Panc1 (cell line): ENCODE results near the gene DAB2. TPM values are rescaled to one million over a fixed set of nuclear protein-coding genes. Genes with fewer than 3 reads are reported as not detected.

Experiments used
- ATAC-seq: fragments of 200-7000 bp; cut with Tn5 transposase; 2 replicates; pipeline ENCODE4 v1.9.1; 2020; ENCODE audit warnings: mild to moderate bottlenecking, moderate library complexity
- BruUV-seq: library from RNA; stranded (reverse); fragments of 400-500 nt; replicated peaks from 2 replicates; lab custom pipeline; 2021; lab: Mats Ljungman, UMichigan
- CTCF ChIA-PET: fragments of 300-600 bp; sonication (Branson Sonifier 250); formaldehyde crosslinking; loops from one replicate; lab custom pipeline; 2022; ENCODE audit warnings: antibody characterized with exemption; lab: Charles Lee
- POLR2A ChIA-PET: fragments of 300-600 bp; sonication (Branson Sonifier 250); formaldehyde crosslinking; loops from one replicate; lab custom pipeline; 2022; ENCODE audit warnings: antibody characterized with exemption; lab: Charles Lee
- DNase-seq: peaks from one replicate; pipeline ENCODE4 v3.0.0-alpha.2; 2010; ENCODE audit warnings: low read depth, low spot score
- H3K27ac ChIP-seq: 2 replicates; pipeline ENCODE4 v1.5.1; 2011; ENCODE audit warnings: mild to moderate bottlenecking, low read length, inconsistent platforms
- H3K27me3 ChIP-seq: fragments of 200-500 bp; sonication (Bioruptor generic); 2 replicates; pipeline ENCODE4 v1.6.0; 2014; ENCODE audit warnings: low read length, inconsistent platforms; ENCODE audit not compliant: control insufficient read depth, insufficient read depth
- H3K36me3 ChIP-seq: fragments of 200-500 bp; sonication (Bioruptor generic); 2 replicates; pipeline ENCODE4 v1.5.1; 2014; ENCODE audit warnings: inconsistent platforms, mild to moderate bottlenecking, low read length, moderate library complexity; ENCODE audit not compliant: control insufficient read depth, insufficient read depth
- H3K4me1 ChIP-seq: 2 replicates; pipeline ENCODE4 v1.5.1; 2011; ENCODE audit warnings: inconsistent platforms, mild to moderate bottlenecking, low read length, moderate library complexity; ENCODE audit not compliant: control insufficient read depth, insufficient read depth
- H3K4me3 ChIP-seq, 2 experiments: 2 replicates each; pipeline ENCODE4 v1.5.1; 2011 to 2012; ENCODE audit warnings: low read depth in 2 of 2, low read length in 2 of 2, mild to moderate bottlenecking in 2 of 2, inconsistent platforms in 1 of 2, moderate library complexity in 1 of 2
- H3K9me3 ChIP-seq: fragments of 200-500 bp; sonication (Bioruptor generic); 2 replicates; pipeline ENCODE4 v1.5.1; 2014; ENCODE audit warnings: low read depth, mild to moderate bottlenecking, inconsistent platforms, low read length, moderate library complexity; ENCODE audit not compliant: control insufficient read depth, insufficient read depth
- CTCF ChIP-seq: fragments of 450-650 bp; IDR thresholded peaks from 2 replicates; pipeline ENCODE4 v1.5.1; 2017; ENCODE audit warnings: mild to moderate bottlenecking
- POLR2AphosphoS5 ChIP-seq: IDR thresholded peaks from 2 replicates; pipeline ENCODE4 v1.6.1; 2012; ENCODE audit warnings: mild to moderate bottlenecking, low read depth, low read length, moderate library complexity
- REST ChIP-seq, 2 experiments: IDR thresholded peaks; 2 replicates each; pipeline ENCODE4 v1.6.1; 2011 to 2012; ENCODE audit warnings: low read depth in 2 of 2, control low read depth in 1 of 2, low read length in 1 of 2, mild to moderate bottlenecking in 1 of 2, moderate library complexity in 1 of 2; ENCODE audit not compliant: insufficient read depth in 1 of 2
- SIN3A ChIP-seq: IDR thresholded peaks from 2 replicates; pipeline ENCODE4 v1.6.1; 2012; ENCODE audit warnings: low read depth, mild to moderate bottlenecking, low read length, moderate library complexity, borderline replicate concordance; ENCODE audit not compliant: insufficient read depth
- TCF7L2 ChIP-seq: IDR thresholded peaks from 2 replicates; pipeline ENCODE4 v1.6.1; 2011; ENCODE audit warnings: mild to moderate bottlenecking, low read depth, low read length, inconsistent platforms
- in situ Hi-C: cut with HindIII; loops from 2 replicates; pipeline ENCODE4 v1.10.0; 2016; ENCODE audit warnings: low sequenced_read_pairs, low pct_unique_long_range_greater_than_20kb
- intact Hi-C: fragments of 100-400 bp; cut with micrococcal nuclease; formaldehyde crosslinking; loops from one replicate; pipeline ENCODE4 v1.10.0; 2022; ENCODE audit not compliant: unreplicated experiment
- total RNA-seq: library from RNA; stranded (reverse); gene quantifications from one replicate; pipeline ENCODE4 v1.2.1, GENCODE V29; 2021; ENCODE audit not compliant: unreplicated experiment

Gene DAB2
- total RNA-seq, 1 experiment from 2014 or later: 1.7 TPM

- TF ChIP-seq TCF7L2 (no peak), SIN3A (no peak), REST (IDR thresholded peaks at IDR 0.05; ENCODE audit: insufficient read depth in 1 of 2, low read depth in 2 of 2, low read length in 1 of 2) (no peak), POLR2AphosphoS5 (no peak), CTCF (no peak)
- ChIA-PET POLR2A (no interaction called here), CTCF (no interaction called here)
- Histone ChIP-seq H3K4me1 (no peaks in the 10 kb centered on the region), H3K4me3 (no peak overlapping the region), H3K27me3 (no peaks in the 10 kb centered on the region; the same call in 1 of the 2 replicates), H3K36me3 (no peaks in the 10 kb centered on the region), H3K27ac (no peak overlapping the region), H3K9me3 (no peaks in the 10 kb centered on the region)
- BruUV-seq: no TSS peak
- DNase-seq (no peak), ATAC-seq (no peak)
- intact Hi-C loops: no loop called here
- in situ Hi-C loops: no loop called here
Measured at GRCh38 chr5:39323542-39323941, 101.2 kb downstream of the DAB2 start.

Other genes with a start within 250 kb of the DAB2 start
- gene FYB1, start 205.4 kb downstream of the DAB2 start, total RNA-seq: 0.46 TPM
- 0.05 TPM for gene C9, start 60.5 kb downstream of the DAB2 start, total RNA-seq